ENCODE results near the gene FCHSD1.

The FCHSD1 gene

GRCh38 chr5:141650851-141651727 lies at the start of gene FCHSD1:
FCHSD1 (minus strand) TSS chr5:141651418; CDS start chr5:141651368, 50 bp downstream.
- peak; percentile 87 to 89 for ATAC-seq

- ATAC-seq = no peak
Measured at GRCh38 chr5:141697586-141697985, 46.4 kb upstream of the FCHSD1 start.

- ATAC-seq = no peak
Measured at GRCh38 chr5:141696431-141696830, 45.2 kb upstream of the FCHSD1 start.

GRCh38 chr5:141695627-141696215 lies 44.5 kb upstream of the FCHSD1 start:
- no peak for ATAC-seq

- ATAC-seq = no peak
Measured at GRCh38 chr5:141694479-141694878, 43.3 kb upstream of the FCHSD1 start.

GRCh38 chr5:141692919-141693725 lies 41.9 kb upstream of the FCHSD1 start:
- ATAC-seq = peak; percentile 93 to 95

- ATAC-seq = no peak
Measured at GRCh38 chr5:141692533-141692888, 41.3 kb upstream of the FCHSD1 start.

GRCh38 chr5:141691867-141692532 lies 40.8 kb upstream of the FCHSD1 start:
- peak; percentile 55 to 58 for ATAC-seq

GRCh38 chr5:141691286-141691866 lies 40.2 kb upstream of the FCHSD1 start:
- ATAC-seq = no peak

- no peak for ATAC-seq
Measured at GRCh38 chr5:141686648-141687416, 35.6 kb upstream of the FCHSD1 start.

- ATAC-seq = no peak
Measured at GRCh38 chr5:141685591-141685990, 34.4 kb upstream of the FCHSD1 start.

- no peak for ATAC-seq
Measured at GRCh38 chr5:141683596-141684141, 32.5 kb upstream of the FCHSD1 start.

GRCh38 chr5:141681695-141682641 lies 30.8 kb upstream of the FCHSD1 start, which contains the start of gene ARAP3:
ARAP3 (minus strand) TSS chr5:141682230; CDS start chr5:141680486, 1,744 bp downstream.
- peak; percentile 73 for ATAC-seq

GRCh38 chr5:141681295-141681694 lies 30.1 kb upstream of the FCHSD1 start:
- no peak for ATAC-seq

GRCh38 chr5:141680751-141681201 lies 29.6 kb upstream of the FCHSD1 start:
- no peak for ATAC-seq

GRCh38 chr5:141680178-141680577 lies 29.0 kb upstream of the FCHSD1 start:
- ATAC-seq = no peak

- no peak for ATAC-seq
Measured at GRCh38 chr5:141677415-141677814, 26.2 kb upstream of the FCHSD1 start.

- no peak for ATAC-seq
Measured at GRCh38 chr5:141675672-141676071, 24.5 kb upstream of the FCHSD1 start.

- no peak for ATAC-seq
Measured at GRCh38 chr5:141674747-141675146, 23.5 kb upstream of the FCHSD1 start.
